AG09319 (cell line): ENCODE data around the gene CPVL.

Source experiments
- DNase-seq: peaks from one replicate; pipeline ENCODE4 v3.0.0-alpha.2; 2010; ENCODE audit warnings: low read depth; ENCODE audit errors: extremely low read depth
- CTCF ChIP-seq: IDR thresholded peaks from 2 replicates; pipeline ENCODE4 v1.5.1; 2011; ENCODE audit warnings: low read depth, mild to moderate bottlenecking, inconsistent platforms, low read length, moderate library complexity

The CPVL gene

GRCh38 chr7:29190349-29191045 is 44.2 kb upstream of the CPVL start:
- DNase-seq = no peak
- no peak for TF ChIP-seq CTCF

- DNase-seq = no peak
- TF ChIP-seq CTCF = peak; percentile 80
Observed at GRCh38 chr7:29189743-29190201, 43.4 kb upstream of the CPVL start.

- no peak for DNase-seq
- TF ChIP-seq CTCF = no peak
Observed at GRCh38 chr7:29185613-29186012, 39.3 kb upstream of the CPVL start.

- DNase-seq = no peak
- TF ChIP-seq CTCF = no peak
Observed at GRCh38 chr7:29184599-29184998, 38.3 kb upstream of the CPVL start.

- no peak for TF ChIP-seq CTCF
- DNase-seq = no peak
Observed at GRCh38 chr7:29179115-29179514, 32.8 kb upstream of the CPVL start.

- TF ChIP-seq CTCF = no peak
- no peak for DNase-seq
Observed at GRCh38 chr7:29177963-29178600, 31.7 kb upstream of the CPVL start.

- TF ChIP-seq CTCF = no peak
- no peak for DNase-seq
Observed at GRCh38 chr7:29173458-29173857, 27.1 kb upstream of the CPVL start.
